Measurements from ENCODE around the gene PHTF2.

The PHTF2 gene

DNA sequence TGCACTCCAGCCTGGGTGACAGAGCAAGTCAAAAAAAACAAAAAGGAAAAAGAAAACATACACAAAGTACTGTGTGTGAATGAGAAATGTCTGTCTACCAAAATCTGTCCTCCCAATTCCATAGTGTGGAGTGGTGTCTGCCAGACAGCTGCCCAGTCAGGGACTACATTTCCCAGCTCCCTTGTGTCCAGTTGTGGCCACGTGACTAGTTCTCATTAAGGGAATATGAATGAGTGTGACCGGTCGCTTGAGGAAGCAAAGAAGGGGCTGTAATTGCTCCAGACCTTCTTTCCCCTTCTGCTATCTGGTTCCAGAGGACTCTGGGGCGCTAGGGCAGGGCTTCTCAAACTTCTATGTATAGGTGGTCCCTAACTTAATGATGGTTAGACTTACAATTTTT, 204.1 kb downstream of the PHTF2 start:
- no peak for DNase-seq

- no peak for DNase-seq
Observed at GRCh38 chr7:78006063-78006755, 207.6 kb downstream of the PHTF2 start.
